Stimulated activated CD4-positive, alpha-beta T cell treated with anti-CD3 and anti-CD28 coated beads, TNF-alpha, amount 100 ng/mL, for 1 hour (primary cell): ENCODE results near the gene NOX5.

Source experiments
- DNase-seq, 3 donors: peaks; one replicate each; pipeline ENCODE4 v3.0.0-alpha.2; 2020; ENCODE audit warnings: low read depth in 3 of 3, low spot score in 1 of 3

Gene NOX5

GRCh38 chr15:69095274-69095673, 80.8 kb downstream of the NOX5 start:
- no peak for DNase-seq

- DNase-seq: no peak
These were observed 81.7 kb downstream of the NOX5 start for GRCh38 chr15:69096196-69096595.

- DNase-seq: no peak
These were observed 82.1 kb downstream of the NOX5 start for GRCh38 chr15:69096626-69097025.

- no peak for DNase-seq
These were observed 84.3 kb downstream of the NOX5 start for GRCh38 chr15:69098771-69099170.

GRCh38 chr15:69099941-69100340, 85.4 kb downstream of the NOX5 start:
- DNase-seq: no peak

GRCh38 chr15:69100821-69101220, 86.3 kb downstream of the NOX5 start:
- DNase-seq: no peak

- DNase-seq: no peak
These were observed 89.7 kb downstream of the NOX5 start for GRCh38 chr15:69104050-69104750.

GRCh38 chr15:69105451-69105985, 91.0 kb downstream of the NOX5 start:
- DNase-seq: no peak

- no peak for DNase-seq
These were observed 92.6 kb downstream of the NOX5 start for GRCh38 chr15:69107025-69107620.
